Measurements from ENCODE around the gene PROS1. TPM values are rescaled to one million over a fixed set of nuclear protein-coding genes. Genes with fewer than 3 reads are reported as not detected.
"Not testable (repeated sequence)": the region's sequence is repeated elsewhere in the genome, so short reads cannot be mapped to it uniquely, and the experiment has no call there.

The PROS1 gene
- total RNA-seq, 1 donor: 97.4 TPM

DNA sequence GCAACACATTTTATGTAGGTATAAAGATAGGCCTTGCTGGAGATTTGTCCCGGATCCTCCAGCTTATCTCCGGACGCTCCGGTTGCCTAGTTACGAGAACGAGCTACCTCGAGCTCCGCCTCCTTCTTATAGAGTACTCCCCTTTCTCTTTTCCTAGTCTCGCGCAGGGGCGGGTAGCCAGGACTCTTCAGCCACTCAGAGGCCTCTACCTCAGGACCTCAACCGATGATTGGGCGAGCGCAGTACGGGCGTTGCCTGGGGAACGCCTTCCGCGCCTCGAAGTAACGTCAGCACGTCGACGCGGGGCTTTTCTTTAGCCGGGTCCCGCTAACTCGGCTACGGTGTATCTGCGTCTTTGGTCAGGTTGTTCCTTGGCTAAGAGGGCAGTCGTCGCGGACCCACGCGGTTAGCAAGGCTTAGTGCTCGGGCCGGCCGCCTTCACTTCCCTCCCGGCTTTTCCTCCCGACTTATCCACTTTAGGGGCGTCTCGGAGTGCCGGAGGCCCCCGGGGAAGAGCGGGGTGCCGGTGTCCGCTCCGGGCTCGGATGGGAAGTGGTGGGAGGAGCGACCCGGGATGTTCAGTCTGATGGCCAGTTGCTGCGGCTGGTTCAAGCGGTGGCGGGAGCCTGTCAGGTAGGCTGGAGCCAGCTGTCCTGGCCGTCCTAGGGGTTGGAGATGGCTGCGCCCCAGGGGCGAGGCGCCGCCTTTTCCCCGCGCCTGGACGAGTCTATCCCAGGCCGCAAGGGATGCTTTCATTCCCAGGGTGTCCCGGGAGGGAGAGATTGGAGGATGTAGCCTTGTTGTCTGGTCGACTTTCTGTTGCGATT is 6.4 kb upstream of the PROS1 start, which contains the start of gene ARL13B:
ARL13B (plus strand) TSS at position 306 of the 827 bp plus-strand sequence; CDS start at position 575, 269 bp downstream.
- Histone ChIP-seq H3K9me3 (ENCODE audit: low read depth, low read length) (no peaks in the 10 kb centered on the region), H3K36me3 (ENCODE audit: insufficient read depth, low read length) (no peaks in the 10 kb centered on the region), H3K27me3 (ENCODE audit: insufficient read depth, low read length) (no peaks in the 10 kb centered on the region), H3K4me1 (ENCODE audit: insufficient read depth, low read length) (peaks cover 10% of the 10 kb centered on the region), H2AFZ (ENCODE audit: low read length) (peak within 1 kb of the TSS; percentile 98), H3K79me2 (ENCODE audit: insufficient read depth, low read length) (peaks cover 38% of the 10 kb centered on the region), H3K27ac (ENCODE audit: low read depth, low read length) (peak within 1 kb of the TSS; percentile 91), H3K4me3 (ENCODE audit: insufficient read depth, low read length) (peak within 1 kb of the TSS; percentile 96), H4K20me1 (ENCODE audit: insufficient read depth, low read length) (peaks cover 3% of the 10 kb centered on the region), H3K4me2 (ENCODE audit: insufficient read depth, low read length) (peak within 1 kb of the TSS; percentile 84)
- TF ChIP-seq, protein P1, sequence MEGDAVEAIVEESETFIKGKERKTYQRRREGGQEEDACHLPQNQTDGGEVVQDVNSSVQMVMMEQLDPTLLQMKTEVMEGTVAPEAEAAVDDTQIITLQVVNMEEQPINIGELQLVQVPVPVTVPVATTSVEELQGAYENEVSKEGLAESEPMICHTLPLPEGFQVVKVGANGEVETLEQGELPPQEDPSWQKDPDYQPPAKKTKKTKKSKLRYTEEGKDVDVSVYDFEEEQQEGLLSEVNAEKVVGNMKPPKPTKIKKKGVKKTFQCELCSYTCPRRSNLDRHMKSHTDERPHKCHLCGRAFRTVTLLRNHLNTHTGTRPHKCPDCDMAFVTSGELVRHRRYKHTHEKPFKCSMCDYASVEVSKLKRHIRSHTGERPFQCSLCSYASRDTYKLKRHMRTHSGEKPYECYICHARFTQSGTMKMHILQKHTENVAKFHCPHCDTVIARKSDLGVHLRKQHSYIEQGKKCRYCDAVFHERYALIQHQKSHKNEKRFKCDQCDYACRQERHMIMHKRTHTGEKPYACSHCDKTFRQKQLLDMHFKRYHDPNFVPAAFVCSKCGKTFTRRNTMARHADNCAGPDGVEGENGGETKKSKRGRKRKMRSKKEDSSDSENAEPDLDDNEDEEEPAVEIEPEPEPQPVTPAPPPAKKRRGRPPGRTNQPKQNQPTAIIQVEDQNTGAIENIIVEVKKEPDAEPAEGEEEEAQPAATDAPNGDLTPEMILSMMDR (IDR thresholded peaks at IDR 0.05; ENCODE audit: extremely low read depth, low read depth, low read length): no peak
- peak; percentile 99 for DNase-seq (ENCODE audit: insufficient read length, low spot score, missing footprints)

DNA sequence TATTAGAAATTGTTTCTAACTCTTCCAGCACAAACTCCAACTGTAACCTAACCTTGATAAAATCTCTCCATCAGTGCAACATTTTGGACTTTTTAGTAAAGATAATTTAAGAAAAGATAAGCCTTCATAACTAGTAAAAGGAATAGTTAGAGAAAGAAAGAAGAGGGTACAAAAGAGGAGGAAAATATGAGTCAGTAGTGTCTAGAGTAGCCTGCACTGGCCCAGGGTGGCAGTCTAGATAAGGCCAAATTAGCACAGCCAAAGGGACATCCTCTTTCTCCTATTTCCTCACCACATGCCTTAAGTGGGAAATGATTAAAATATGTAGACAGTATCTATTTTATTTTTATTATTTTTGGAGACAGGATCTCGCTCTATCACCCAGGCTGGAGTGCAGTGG is 3.7 kb downstream of the PROS1 start:
- H3K4me2 ChIP-seq (ENCODE audit: insufficient read depth, low read length): no peak overlapping the region
- TF ChIP-seq, protein P1 (IDR thresholded peaks at IDR 0.05; ENCODE audit: extremely low read depth, low read depth, low read length): no peak
- H3K27ac ChIP-seq (ENCODE audit: low read depth, low read length): peak overlapping the region; percentile 32
- no peak overlapping the region for H3K4me3 ChIP-seq (ENCODE audit: insufficient read depth, low read length)
- H3K27me3 ChIP-seq (ENCODE audit: insufficient read depth, low read length): no peaks in the 10 kb centered on the region
- no peaks in the 10 kb centered on the region for H3K36me3 ChIP-seq (ENCODE audit: insufficient read depth, low read length)
- H3K79me2 ChIP-seq (ENCODE audit: insufficient read depth, low read length): peaks cover 16% of the 10 kb centered on the region
- peaks cover 23% of the 10 kb centered on the region for H3K4me1 ChIP-seq (ENCODE audit: insufficient read depth, low read length)
- H3K9me3 ChIP-seq (ENCODE audit: low read depth, low read length): no peaks in the 10 kb centered on the region
- no peak overlapping the region for H2AFZ ChIP-seq (ENCODE audit: low read length)
- DNase-seq (ENCODE audit: insufficient read length, low spot score, missing footprints): no peak
- no peaks in the 10 kb centered on the region for H4K20me1 ChIP-seq (ENCODE audit: insufficient read depth, low read length)

DNA sequence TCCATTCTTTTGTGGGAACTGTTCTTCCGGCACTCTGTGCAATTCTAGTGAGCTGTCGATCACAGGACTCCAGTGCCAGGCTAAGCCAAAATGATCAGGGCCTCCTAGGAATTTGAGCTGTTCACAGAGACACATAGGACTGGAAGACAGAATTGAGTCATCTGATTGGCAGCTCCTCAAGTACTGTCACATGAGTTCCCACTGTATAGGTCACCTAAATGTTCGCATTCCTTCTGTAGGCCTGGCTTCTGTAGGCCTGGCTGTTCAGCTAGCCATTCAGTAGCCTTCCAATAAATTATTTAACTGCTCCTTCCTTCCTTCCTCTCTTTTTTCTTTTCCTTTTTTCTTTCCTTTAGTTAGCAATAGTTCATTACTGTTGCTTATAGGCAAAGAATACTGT is 4.3 kb downstream of the PROS1 start:
- Histone ChIP-seq H3K4me1 (ENCODE audit: insufficient read depth, low read length) (peaks cover 23% of the 10 kb centered on the region), H3K36me3 (ENCODE audit: insufficient read depth, low read length) (no peaks in the 10 kb centered on the region), H3K27ac (ENCODE audit: low read depth, low read length) (peak overlapping the region; percentile 32), H2AFZ (ENCODE audit: low read length) (peak overlapping the region; percentile 53), H3K79me2 (ENCODE audit: insufficient read depth, low read length) (peaks cover 16% of the 10 kb centered on the region), H4K20me1 (ENCODE audit: insufficient read depth, low read length) (no peaks in the 10 kb centered on the region), H3K27me3 (ENCODE audit: insufficient read depth, low read length) (no peaks in the 10 kb centered on the region), H3K4me3 (ENCODE audit: insufficient read depth, low read length) (no peak overlapping the region), H3K9me3 (ENCODE audit: low read depth, low read length) (no peaks in the 10 kb centered on the region), H3K4me2 (ENCODE audit: insufficient read depth, low read length) (peak overlapping the region; percentile 4)
- TF ChIP-seq, protein P1 (IDR thresholded peaks at IDR 0.05; ENCODE audit: extremely low read depth, low read depth, low read length): no peak
- DNase-seq (ENCODE audit: insufficient read length, low spot score, missing footprints): peak; percentile 84

DNA sequence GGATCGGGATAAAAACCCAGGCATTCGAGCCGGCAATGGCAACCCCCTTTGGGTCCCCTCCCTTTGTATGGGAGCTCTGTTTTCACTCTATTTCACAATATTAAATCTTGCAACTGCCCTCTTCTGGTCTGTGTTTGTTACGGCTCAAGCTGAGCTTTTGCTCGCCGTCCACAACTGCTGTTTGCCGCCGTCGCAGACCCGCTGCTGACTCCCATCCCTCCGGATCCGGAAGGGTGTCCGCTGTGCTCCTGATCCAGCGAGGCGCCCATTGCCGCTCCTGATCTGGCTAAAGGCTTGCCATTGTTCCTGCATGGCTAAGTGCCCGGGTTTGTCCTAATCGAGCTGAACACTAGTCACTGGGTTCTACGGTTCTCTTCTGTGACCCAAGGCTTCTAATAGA is 8.6 kb downstream of the PROS1 start:
- not testable (repeated sequence) for H2AFZ ChIP-seq (ENCODE audit: low read length); DNase-seq (ENCODE audit: insufficient read length, low spot score, missing footprints); H3K27ac ChIP-seq (ENCODE audit: low read depth, low read length); H3K4me2 ChIP-seq (ENCODE audit: insufficient read depth, low read length); H3K27me3 ChIP-seq (ENCODE audit: insufficient read depth, low read length); H3K4me3 ChIP-seq (ENCODE audit: insufficient read depth, low read length); H3K9me3 ChIP-seq (ENCODE audit: low read depth, low read length); H3K36me3 ChIP-seq (ENCODE audit: insufficient read depth, low read length); H4K20me1 ChIP-seq (ENCODE audit: insufficient read depth, low read length)
- H3K79me2 ChIP-seq (ENCODE audit: insufficient read depth, low read length): peaks cover 13% of the 10 kb centered on the region
- peaks cover 11% of the 10 kb centered on the region for H3K4me1 ChIP-seq (ENCODE audit: insufficient read depth, low read length)
